ENCODE results near the gene TFEC. TPM values are rescaled to one million over a fixed set of nuclear protein-coding genes. Genes with fewer than 3 reads are reported as not detected.

Gene TFEC
- total and polyA plus RNA-seq, 10 of the 15 experiments (the other 5 are each of a cell fraction or from before 2014, with no cell fraction given) = 0.18 to 5.8 (median 2.4) TPM

GRCh38 chr7:115965796-115966475, 64.6 kb downstream of the TFEC start (continued):
- TF ChIP-seq, protein P1, sequence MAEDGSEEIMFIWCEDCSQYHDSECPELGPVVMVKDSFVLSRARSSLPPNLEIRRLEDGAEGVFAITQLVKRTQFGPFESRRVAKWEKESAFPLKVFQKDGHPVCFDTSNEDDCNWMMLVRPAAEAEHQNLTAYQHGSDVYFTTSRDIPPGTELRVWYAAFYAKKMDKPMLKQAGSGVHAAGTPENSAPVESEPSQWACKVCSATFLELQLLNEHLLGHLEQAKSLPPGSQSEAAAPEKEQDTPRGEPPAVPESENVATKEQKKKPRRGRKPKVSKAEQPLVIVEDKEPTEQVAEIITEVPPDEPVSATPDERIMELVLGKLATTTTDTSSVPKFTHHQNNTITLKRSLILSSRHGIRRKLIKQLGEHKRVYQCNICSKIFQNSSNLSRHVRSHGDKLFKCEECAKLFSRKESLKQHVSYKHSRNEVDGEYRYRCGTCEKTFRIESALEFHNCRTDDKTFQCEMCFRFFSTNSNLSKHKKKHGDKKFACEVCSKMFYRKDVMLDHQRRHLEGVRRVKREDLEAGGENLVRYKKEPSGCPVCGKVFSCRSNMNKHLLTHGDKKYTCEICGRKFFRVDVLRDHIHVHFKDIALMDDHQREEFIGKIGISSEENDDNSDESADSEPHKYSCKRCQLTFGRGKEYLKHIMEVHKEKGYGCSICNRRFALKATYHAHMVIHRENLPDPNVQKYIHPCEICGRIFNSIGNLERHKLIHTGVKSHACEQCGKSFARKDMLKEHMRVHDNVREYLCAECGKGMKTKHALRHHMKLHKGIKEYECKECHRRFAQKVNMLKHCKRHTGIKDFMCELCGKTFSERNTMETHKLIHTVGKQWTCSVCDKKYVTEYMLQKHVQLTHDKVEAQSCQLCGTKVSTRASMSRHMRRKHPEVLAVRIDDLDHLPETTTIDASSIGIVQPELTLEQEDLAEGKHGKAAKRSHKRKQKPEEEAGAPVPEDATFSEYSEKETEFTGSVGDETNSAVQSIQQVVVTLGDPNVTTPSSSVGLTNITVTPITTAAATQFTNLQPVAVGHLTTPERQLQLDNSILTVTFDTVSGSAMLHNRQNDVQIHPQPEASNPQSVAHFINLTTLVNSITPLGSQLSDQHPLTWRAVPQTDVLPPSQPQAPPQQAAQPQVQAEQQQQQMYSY (CRISPR knock-in tag; IDR thresholded peaks at IDR 0.05) = no peak
- TF ChIP-seq, protein P2, sequence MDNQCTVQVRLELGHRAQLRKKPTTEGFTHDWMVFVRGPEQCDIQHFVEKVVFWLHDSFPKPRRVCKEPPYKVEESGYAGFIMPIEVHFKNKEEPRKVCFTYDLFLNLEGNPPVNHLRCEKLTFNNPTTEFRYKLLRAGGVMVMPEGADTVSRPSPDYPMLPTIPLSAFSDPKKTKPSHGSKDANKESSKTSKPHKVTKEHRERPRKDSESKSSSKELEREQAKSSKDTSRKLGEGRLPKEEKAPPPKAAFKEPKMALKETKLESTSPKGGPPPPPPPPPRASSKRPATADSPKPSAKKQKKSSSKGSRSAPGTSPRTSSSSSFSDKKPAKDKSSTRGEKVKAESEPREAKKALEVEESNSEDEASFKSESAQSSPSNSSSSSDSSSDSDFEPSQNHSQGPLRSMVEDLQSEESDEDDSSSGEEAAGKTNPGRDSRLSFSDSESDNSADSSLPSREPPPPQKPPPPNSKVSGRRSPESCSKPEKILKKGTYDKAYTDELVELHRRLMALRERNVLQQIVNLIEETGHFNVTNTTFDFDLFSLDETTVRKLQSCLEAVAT (IDR thresholded peaks at IDR 0.05) = no peak
- TF ChIP-seq SRF (IDR thresholded peaks at IDR 0.05; ENCODE audit: low read depth in 2 of 2, low read length in 2 of 2) = no peak
- no peak for TF ChIP-seq CREM (IDR thresholded peaks at IDR 0.05; ENCODE audit: low read depth)
- TF ChIP-seq EZH2 (IDR thresholded peaks at IDR 0.05; ENCODE audit: borderline replicate concordance, control insufficient read depth, low read depth, low read length) = no peak

DNA sequence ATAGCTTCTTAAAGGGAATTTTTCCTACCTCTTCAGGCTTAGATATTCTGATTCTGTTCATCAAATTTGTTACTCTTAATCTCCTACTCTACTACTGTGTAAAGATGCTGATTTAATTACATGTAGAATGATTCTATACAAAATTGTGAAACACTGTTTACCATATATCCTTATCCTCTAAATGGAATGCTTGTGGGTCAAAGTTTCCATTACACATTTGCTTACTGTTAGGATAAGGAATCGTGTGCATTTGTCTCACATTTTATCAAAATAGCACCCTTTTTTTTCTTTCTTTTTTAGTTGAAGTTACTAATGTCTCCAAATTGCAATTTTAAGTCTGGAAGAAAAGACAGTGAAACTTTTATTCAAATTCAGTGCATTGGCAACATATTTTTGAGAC, 65.3 kb downstream of the TFEC start:
- Histone ChIP-seq H2AFZ (ENCODE audit: control insufficient read depth, low read depth, low read length) (no peak overlapping the region), H3K4me2 (ENCODE audit: control insufficient read depth, insufficient read depth) (no peak overlapping the region), H4K20me1 (ENCODE audit: control insufficient read depth, insufficient read depth) (no peaks in the 10 kb centered on the region), H3K27me3 (replicated peaks in 1 of 2; ENCODE audit: control insufficient read depth in 2 of 2, insufficient read depth in 2 of 2, low read length in 1 of 2) (no peaks in the 10 kb centered on the region), H3K4me1 (ENCODE audit: control insufficient read depth, insufficient read depth, low read length) (no peaks in the 10 kb centered on the region), H3K79me2 (ENCODE audit: control insufficient read depth, insufficient read depth, low read length) (no peaks in the 10 kb centered on the region), H3K27ac (ENCODE audit: control insufficient read depth, insufficient read depth) (no peak overlapping the region), H3K9me3 (replicated peaks; ENCODE audit: control insufficient read depth, insufficient read depth, low read length) (no peaks in the 10 kb centered on the region), H3K4me3 (no peak overlapping the region), H3K36me3 (ENCODE audit: control insufficient read depth in 2 of 2, insufficient read depth in 2 of 2, low read length in 1 of 2) (no peaks in the 10 kb centered on the region), H3K9ac (ENCODE audit: control insufficient read depth, insufficient read depth, low read length) (no peak overlapping the region)
- DNase-seq (ENCODE audit: low read depth, low spot score) (no peak), ATAC-seq (no peak), FAIRE-seq (no peak)
- 0% methylated on average over 1 of the region's 1 CpG for WGBS (ENCODE audit: insufficient coverage, insufficient replicate concordance, low lambda C conversion rate, missing lambda C conversion rate)
- ChIA-PET RAD21 (ENCODE audit: unreplicated experiment) (no interaction called here), CTCF (interaction anchor here (1.0 kb wide), 1 partner anchor 16 kb away, joined by 3 read pairs; no protein-coding TSS in a partner anchor), SMC1A (ENCODE audit: uncharacterized antibody, unreplicated experiment) (no interaction called here), POLR2A (no interaction called here)
- no TSS peak for BruUV-seq (replicated peaks)
- in situ Hi-C loops (cut with MboI) (no loop called here), intact Hi-C loops (cut with micrococcal nuclease; ENCODE audit: unreplicated experiment) (no loop called here)
- TF ChIP-seq JUNB (IDR thresholded peaks at IDR 0.05) (no peak), RB1 (IDR thresholded peaks at IDR 0.05; ENCODE audit: borderline replicate concordance) (no peak), SMARCA5 (IDR thresholded peaks at IDR 0.05) (no peak), ZNF274 (IDR thresholded peaks at IDR 0.05; ENCODE audit: insufficient read depth, insufficient read length) (no peak), PAX5 (IDR thresholded peaks at IDR 0.05; ENCODE audit: borderline replicate concordance, low read depth, low read length) (no peak), IKZF2 (IDR thresholded peaks at IDR 0.05) (no peak), POLR2AphosphoS5 (IDR thresholded peaks at IDR 0.05; ENCODE audit: low read length) (no peak), NRF1 (conservative IDR thresholded peaks at IDR 0.05; ENCODE audit: low read depth, low read length) (no peak), FOXM1 (IDR thresholded peaks at IDR 0.05; ENCODE audit: low read depth, low read length) (no peak), TARDBP (IDR thresholded peaks at IDR 0.05; ENCODE audit: borderline replicate concordance) (no peak)
- TF ChIP-seq, protein P3, sequence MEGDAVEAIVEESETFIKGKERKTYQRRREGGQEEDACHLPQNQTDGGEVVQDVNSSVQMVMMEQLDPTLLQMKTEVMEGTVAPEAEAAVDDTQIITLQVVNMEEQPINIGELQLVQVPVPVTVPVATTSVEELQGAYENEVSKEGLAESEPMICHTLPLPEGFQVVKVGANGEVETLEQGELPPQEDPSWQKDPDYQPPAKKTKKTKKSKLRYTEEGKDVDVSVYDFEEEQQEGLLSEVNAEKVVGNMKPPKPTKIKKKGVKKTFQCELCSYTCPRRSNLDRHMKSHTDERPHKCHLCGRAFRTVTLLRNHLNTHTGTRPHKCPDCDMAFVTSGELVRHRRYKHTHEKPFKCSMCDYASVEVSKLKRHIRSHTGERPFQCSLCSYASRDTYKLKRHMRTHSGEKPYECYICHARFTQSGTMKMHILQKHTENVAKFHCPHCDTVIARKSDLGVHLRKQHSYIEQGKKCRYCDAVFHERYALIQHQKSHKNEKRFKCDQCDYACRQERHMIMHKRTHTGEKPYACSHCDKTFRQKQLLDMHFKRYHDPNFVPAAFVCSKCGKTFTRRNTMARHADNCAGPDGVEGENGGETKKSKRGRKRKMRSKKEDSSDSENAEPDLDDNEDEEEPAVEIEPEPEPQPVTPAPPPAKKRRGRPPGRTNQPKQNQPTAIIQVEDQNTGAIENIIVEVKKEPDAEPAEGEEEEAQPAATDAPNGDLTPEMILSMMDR (IDR thresholded peaks at IDR 0.05 in 2 of 3, conservative IDR thresholded peaks at IDR 0.05 in 1 of 3; ENCODE audit: control insufficient read depth in 2 of 3, extremely low read depth in 1 of 3, insufficient read depth in 1 of 3, low read depth in 3 of 3, low read length in 3 of 3) = no peak
